C4-2B (cell line): Measurements from ENCODE around the gene GRIN3A.

ENCODE experiments used
- H3K27ac ChIP-seq: fragments of 450-650 bp; 2 replicates; pipeline ENCODE4 v1.5.1; 2017
- ZFX ChIP-seq: fragments of 450-650 bp; IDR thresholded peaks from 2 replicates; pipeline ENCODE4 v1.6.1; 2017
- TF ChIP-seq, protein P1 (sequence below): fragments of 450-650 bp; conservative IDR thresholded peaks from 2 replicates; pipeline ENCODE4 v1.5.1; 2017; ENCODE audit warnings: mild to moderate bottlenecking

GRIN3A gene

DNA sequence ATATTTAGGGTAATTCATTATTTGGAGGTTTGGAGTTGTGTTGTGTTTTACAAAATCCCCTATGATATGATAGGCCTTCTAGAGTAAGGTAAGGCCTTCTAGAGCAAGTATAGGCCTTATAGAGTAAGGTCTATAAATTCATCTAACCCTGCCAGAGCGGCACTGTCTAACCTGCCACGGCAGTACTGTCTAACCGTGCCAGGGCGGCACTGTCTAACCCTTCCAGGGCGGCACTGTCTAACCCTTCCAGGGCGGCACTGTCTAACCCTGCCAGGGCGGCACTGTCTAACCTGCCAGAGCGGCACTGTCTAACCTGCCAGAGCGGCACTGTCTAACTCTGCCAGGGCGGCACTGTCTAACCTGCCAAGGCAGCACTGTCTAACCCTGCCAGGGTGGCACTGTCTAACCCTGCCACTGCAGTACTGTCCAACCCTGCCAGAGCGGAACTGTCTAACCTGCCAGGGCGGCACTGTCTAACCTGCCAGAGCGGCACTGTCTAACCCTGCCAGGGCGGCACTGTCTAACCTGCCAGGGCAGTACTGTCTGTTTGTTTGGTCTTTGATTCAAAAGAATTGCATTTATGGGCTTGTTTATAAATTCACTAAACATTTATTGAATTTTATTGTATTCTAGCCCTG is 195.2 kb downstream of the GRIN3A start:
- H3K27ac ChIP-seq, result peak overlapping the region; percentile 51
- no peak for TF ChIP-seq ZFX
- TF ChIP-seq, protein P1, sequence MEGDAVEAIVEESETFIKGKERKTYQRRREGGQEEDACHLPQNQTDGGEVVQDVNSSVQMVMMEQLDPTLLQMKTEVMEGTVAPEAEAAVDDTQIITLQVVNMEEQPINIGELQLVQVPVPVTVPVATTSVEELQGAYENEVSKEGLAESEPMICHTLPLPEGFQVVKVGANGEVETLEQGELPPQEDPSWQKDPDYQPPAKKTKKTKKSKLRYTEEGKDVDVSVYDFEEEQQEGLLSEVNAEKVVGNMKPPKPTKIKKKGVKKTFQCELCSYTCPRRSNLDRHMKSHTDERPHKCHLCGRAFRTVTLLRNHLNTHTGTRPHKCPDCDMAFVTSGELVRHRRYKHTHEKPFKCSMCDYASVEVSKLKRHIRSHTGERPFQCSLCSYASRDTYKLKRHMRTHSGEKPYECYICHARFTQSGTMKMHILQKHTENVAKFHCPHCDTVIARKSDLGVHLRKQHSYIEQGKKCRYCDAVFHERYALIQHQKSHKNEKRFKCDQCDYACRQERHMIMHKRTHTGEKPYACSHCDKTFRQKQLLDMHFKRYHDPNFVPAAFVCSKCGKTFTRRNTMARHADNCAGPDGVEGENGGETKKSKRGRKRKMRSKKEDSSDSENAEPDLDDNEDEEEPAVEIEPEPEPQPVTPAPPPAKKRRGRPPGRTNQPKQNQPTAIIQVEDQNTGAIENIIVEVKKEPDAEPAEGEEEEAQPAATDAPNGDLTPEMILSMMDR, result peak; percentile 22

DNA sequence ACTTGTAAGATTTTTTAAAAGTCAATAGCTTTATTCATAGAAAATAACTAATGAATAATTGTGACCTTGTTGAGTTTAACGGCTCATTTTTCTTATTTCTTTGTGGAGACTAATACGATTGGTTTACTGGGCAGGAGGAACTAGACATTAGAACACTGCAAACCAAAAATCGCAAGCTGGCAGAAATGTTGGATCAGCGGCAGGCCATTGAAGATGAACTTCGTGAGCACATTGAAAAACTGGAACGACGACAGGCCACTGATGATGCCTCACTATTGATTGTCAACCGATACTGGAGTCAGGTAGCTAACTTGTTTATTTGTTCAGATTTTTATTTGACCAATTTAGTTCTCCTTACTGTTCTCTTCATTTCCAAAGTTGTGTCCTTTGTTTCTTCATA is 198.4 kb downstream of the GRIN3A start:
- H3K27ac ChIP-seq, result no peak overlapping the region
- TF ChIP-seq, protein P1, result no peak
- TF ChIP-seq ZFX, result no peak

DNA sequence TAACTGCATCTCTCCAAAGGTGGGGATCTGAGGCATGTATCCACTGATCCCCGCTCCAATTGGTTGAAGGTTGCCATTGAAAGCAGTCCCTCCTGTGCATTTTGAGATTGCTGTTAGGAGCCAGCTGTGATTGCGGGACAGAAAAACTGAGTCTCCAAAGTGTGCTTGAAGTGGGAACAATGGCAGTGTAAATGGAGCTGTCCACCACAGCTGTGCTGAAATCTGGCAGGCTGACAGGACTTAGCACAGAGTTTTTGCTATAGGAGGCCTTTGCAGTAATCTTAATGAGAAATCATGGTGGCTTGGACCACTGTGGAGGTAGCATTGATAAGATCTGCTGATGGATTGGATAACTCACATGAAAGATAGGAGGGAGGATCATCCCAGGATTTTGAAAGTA is 201.5 kb downstream of the GRIN3A start:
- no peak for TF ChIP-seq ZFX
- TF ChIP-seq, protein P1, result no peak
- H3K27ac ChIP-seq, result no peak overlapping the region

GRCh38 chr9:101536351-101536750 is 202.1 kb downstream of the GRIN3A start:
- no peak overlapping the region for H3K27ac ChIP-seq
- no peak for TF ChIP-seq ZFX
- TF ChIP-seq, protein P1, result no peak

DNA sequence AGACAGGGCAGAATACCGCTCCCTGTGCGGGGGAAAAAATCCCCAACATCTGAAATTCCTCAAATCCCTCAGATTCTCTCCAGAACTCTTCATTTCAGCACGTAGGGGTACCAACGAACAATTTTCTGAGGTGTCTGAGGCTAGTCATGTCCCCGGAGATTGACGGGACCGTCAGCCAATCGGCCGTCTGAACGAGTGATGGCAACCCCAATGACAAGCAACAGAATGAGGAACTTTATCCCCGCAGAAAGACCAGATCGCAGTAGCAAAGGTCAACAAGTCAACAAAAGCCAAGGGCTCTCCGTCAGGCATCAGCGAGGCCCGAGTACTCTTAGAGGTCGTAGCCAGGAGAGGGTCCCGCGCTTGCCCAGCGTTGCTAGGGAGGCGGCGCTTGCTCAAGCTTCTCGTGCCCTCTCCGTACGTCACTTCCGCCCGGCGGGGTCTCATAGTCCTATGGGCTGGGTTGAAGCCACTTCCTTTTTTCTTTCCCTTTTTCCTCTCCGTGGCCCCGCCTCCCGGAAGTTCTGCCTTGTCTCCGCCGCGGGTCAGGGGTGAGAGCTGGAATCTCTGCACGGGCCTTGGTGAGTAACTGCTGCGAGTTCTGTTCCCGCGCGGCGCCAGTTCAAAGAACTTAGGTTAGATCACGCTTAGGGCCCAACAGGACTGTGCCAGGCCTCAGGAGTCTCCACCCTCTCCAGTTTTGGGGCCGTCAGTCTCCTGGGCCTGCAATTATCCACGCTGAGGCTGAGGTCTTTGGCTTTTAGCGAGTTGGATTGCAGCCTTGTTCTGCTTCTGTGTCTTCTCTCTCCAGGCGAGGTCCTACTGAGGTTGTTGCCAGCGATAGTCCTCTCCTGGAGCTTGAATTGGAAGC is 204.9 kb downstream of the GRIN3A start, which contains the start of gene RNF20:
TSS of gene RNF20 (plus strand) at position 520 of the 871 bp plus-strand sequence. CDS start 1,571 bp downstream, outside the sequence.
- peak within 1 kb of the TSS; percentile 79 for H3K27ac ChIP-seq
- TF ChIP-seq, protein P1, result no peak
- TF ChIP-seq ZFX, result peak; percentile 77

- TF ChIP-seq, protein P1, result peak; percentile 93
- no peak for TF ChIP-seq ZFX
- no peak overlapping the region for H3K27ac ChIP-seq
These were observed 208.3 kb downstream of the GRIN3A start for GRCh38 chr9:101530076-101530711.

DNA sequence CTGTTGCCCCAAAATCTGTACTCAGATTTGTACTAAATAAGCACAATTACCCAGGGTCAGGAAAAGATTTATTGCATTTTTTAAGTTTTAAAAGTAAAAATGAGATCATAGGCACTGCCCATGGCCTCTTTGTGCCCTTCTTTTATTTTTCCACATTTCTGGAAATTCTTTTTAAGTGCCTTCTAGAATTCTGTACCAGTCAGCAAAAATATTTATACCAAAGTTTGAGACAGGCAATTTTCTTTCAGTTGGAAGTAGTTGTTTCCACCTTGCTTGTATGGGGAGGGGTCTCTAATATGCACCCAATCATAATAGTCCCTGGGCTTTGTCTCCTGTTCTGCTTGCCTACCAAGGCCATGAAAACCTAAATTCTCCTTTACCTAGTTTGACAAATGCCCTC is 210.4 kb downstream of the GRIN3A start:
- no peak for TF ChIP-seq ZFX
- TF ChIP-seq, protein P1, result no peak
- H3K27ac ChIP-seq, result no peak overlapping the region
